Nephron (organoid): ENCODE measurements around the gene PSMB8.

Source experiments
- H3K27ac Mint-ChIP-seq, 3 experiments: 2 replicates each; pipeline ENCODE4 v1.8.0; 2020; ENCODE audit warnings: mixed read lengths in 3 of 3, mild to moderate bottlenecking in 2 of 3, moderate library complexity in 1 of 3
- H3K27me3 Mint-ChIP-seq: 2 replicates; pipeline ENCODE4 v1.8.0; 2021; ENCODE audit warnings: low read depth, mild to moderate bottlenecking, moderate library complexity, mixed read lengths
- H3K36me3 Mint-ChIP-seq: 2 replicates; pipeline ENCODE4 v1.8.0; 2020; ENCODE audit warnings: low read depth, mixed read lengths
- H3K4me1 Mint-ChIP-seq: 2 replicates; pipeline ENCODE4 v1.8.0; 2020; ENCODE audit warnings: mixed read lengths
- H3K4me3 Mint-ChIP-seq, 3 experiments: 2 replicates each; pipeline ENCODE4 v1.8.0; 2020; ENCODE audit warnings: mild to moderate bottlenecking in 3 of 3, mixed read lengths in 3 of 3, moderate library complexity in 2 of 3
- H3K9me3 Mint-ChIP-seq: 2 replicates; pipeline ENCODE4 v1.8.0; 2020; ENCODE audit warnings: mixed read lengths
- CTCF ChIP-seq, 3 experiments: fragments of 200-600 bp; sonication (generic); IDR thresholded peaks; one replicate each; pipeline ENCODE4 v1.5.0; 2021; ENCODE audit warnings: antibody characterized with exemption in 3 of 3; ENCODE audit not compliant: unreplicated experiment in 3 of 3

PSMB8 gene

GRCh38 chr6:32862725-32863124, 18.9 kb upstream of the PSMB8 start:
- Mint-ChIP-seq H3K27ac (no peak overlapping the region), H3K4me1 (no peaks in the 10 kb centered on the region), H3K36me3 (no peaks in the 10 kb centered on the region), H3K27me3 (peaks cover 69% of the 10 kb centered on the region), H3K9me3 (no peaks in the 10 kb centered on the region), H3K4me3 (no peak overlapping the region)
- TF ChIP-seq CTCF (IDR thresholded peaks at IDR 0.05; ENCODE audit: unreplicated experiment in 3 of 3) = no peak

- Mint-ChIP-seq H3K27ac (no peak overlapping the region), H3K4me1 (no peaks in the 10 kb centered on the region), H3K27me3 (peaks cover 70% of the 10 kb centered on the region), H3K36me3 (no peaks in the 10 kb centered on the region), H3K9me3 (no peaks in the 10 kb centered on the region), H3K4me3 (no peak overlapping the region)
- TF ChIP-seq CTCF (IDR thresholded peaks at IDR 0.05; ENCODE audit: unreplicated experiment in 3 of 3) = no peak
Measured at GRCh38 chr6:32860674-32861073, 16.8 kb upstream of the PSMB8 start.

GRCh38 chr6:32858194-32858593, 14.3 kb upstream of the PSMB8 start:
- H3K4me1 Mint-ChIP-seq = peaks cover 7% of the 10 kb centered on the region
- H3K36me3 Mint-ChIP-seq = no peaks in the 10 kb centered on the region
- TF ChIP-seq CTCF (IDR thresholded peaks at IDR 0.05; ENCODE audit: unreplicated experiment in 3 of 3) = no peak
- no peak overlapping the region for H3K4me3 Mint-ChIP-seq
- H3K27ac Mint-ChIP-seq = no peak overlapping the region
- H3K9me3 Mint-ChIP-seq = no peaks in the 10 kb centered on the region
- H3K27me3 Mint-ChIP-seq = peaks cover 76% of the 10 kb centered on the region

GRCh38 chr6:32857156-32857891, 13.5 kb upstream of the PSMB8 start:
- TF ChIP-seq CTCF (IDR thresholded peaks at IDR 0.05; ENCODE audit: unreplicated experiment in 3 of 3) = no peak
- H3K4me3 Mint-ChIP-seq = no peak overlapping the region
- no peak overlapping the region for H3K27ac Mint-ChIP-seq
- peaks cover 13% of the 10 kb centered on the region for H3K4me1 Mint-ChIP-seq
- H3K36me3 Mint-ChIP-seq = no peaks in the 10 kb centered on the region
- no peaks in the 10 kb centered on the region for H3K9me3 Mint-ChIP-seq
- peaks cover 85% of the 10 kb centered on the region for H3K27me3 Mint-ChIP-seq

- H3K9me3 Mint-ChIP-seq = no peaks in the 10 kb centered on the region
- peaks cover 15% of the 10 kb centered on the region for H3K4me1 Mint-ChIP-seq
- no peaks in the 10 kb centered on the region for H3K36me3 Mint-ChIP-seq
- H3K27me3 Mint-ChIP-seq = peaks cover 93% of the 10 kb centered on the region
- H3K4me3 Mint-ChIP-seq = peak overlapping the region; percentile 56 to 99 (median 73)
- no peak overlapping the region for H3K27ac Mint-ChIP-seq
- no peak for TF ChIP-seq CTCF (IDR thresholded peaks at IDR 0.05; ENCODE audit: unreplicated experiment in 3 of 3)
Measured at GRCh38 chr6:32855467-32856174, 11.8 kb upstream of the PSMB8 start.
